GF-D8 (cell line): ENCODE measurements around the gene GRIA3.
"Not testable (repeated sequence)": the region's sequence is repeated elsewhere in the genome, so short reads cannot be mapped to it uniquely, and the experiment has no call there.

Source experiments
- DNase-seq: peaks from one replicate; lab custom pipeline; 2025; lab: John Stamatoyannopoulos, UW

The GRIA3 gene

DNA sequence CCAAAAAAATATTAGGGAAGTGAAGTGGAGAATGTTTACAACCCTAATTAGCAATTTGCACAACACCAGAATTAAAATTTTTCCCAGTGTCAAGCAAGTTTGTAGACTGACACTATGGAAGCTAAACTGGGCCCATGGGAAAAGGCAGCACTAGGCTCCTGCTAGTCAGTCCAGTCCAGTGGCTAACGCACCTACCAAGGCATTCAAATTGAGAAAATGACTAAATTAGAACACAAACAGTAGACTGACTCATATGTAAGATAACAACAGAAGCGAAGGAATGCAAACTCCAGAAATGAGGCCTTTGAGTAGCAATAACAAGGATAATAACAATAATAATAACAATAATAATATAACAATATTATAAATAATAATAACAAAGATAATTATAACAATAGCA, 90.7 kb downstream of the GRIA3 start:
- DNase-seq: no peak

DNA sequence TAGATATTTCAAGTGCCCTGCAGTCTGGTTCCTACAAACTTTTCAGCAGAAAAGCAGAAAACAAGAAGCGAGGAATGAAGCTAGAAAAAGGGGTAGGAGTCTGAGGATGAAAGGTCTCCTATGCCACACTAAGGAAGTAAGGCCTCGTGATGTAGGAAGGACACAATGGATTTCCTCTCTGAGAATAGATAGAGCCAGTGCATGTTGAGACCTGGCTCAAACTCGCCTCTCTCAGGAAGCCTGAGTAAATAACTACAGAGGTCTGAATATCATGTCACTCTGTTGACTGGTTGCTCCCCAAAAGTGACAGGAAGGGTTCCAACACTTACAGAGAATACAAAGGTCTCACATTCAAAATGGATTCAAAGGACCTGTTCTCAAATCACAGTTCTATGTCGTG, 93.3 kb downstream of the GRIA3 start:
- DNase-seq: no peak

- no peak for DNase-seq
Measured at GRCh38 chrX:123277821-123278220, 93.7 kb downstream of the GRIA3 start.

GRCh38 chrX:123282241-123282640, 98.2 kb downstream of the GRIA3 start:
- DNase-seq: no peak

GRCh38 chrX:123283407-123283806, 99.3 kb downstream of the GRIA3 start:
- DNase-seq: not testable (repeated sequence)

- DNase-seq: no peak
Measured at GRCh38 chrX:123291623-123292022, 107.5 kb downstream of the GRIA3 start.

DNA sequence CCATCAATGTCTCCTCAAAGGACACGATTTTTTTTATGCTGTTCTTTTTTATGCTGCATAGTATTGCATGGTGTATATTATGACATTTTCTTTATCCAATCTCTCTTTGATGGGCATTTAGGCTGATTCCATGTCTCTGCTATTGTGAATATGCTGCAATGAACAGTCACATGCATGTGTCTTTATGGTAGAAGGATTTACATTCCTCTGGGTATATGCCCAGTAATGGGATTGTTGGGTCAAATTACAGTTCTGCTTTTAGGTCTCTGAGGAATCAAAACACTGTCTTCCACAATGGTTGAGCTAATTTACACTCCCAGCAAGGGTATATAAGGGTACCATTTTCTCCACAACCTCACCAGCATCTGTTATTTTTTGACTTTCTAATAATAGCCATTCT, 113.9 kb downstream of the GRIA3 start:
- DNase-seq: no peak

- no peak for DNase-seq
Measured at GRCh38 chrX:123303429-123303828, 119.4 kb downstream of the GRIA3 start.

GRCh38 chrX:123308658-123309057, 124.6 kb downstream of the GRIA3 start:
- no peak for DNase-seq

- DNase-seq: no peak
Measured at GRCh38 chrX:123310112-123310511, 126.0 kb downstream of the GRIA3 start.

GRCh38 chrX:123311486-123311885, 127.4 kb downstream of the GRIA3 start:
- no peak for DNase-seq

DNA sequence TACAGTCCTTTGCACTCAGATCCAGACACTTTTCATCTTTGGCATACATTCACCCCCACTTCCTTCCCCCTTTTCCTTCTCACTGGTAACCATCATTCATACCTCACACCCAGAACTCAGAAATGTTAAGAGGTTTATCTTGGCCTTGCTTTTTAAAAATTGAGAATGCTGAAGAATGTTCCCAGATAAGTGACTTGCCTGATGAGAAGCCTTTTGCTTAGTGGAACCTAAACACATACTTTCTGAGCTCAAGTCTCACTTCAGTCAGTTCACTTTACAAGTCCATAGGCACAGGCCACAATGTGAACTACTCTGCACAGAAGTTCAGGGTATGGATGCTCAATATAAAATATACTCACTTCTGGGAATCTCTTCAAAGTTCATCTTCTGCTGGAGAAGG, 129.4 kb downstream of the GRIA3 start:
- DNase-seq: no peak

DNA sequence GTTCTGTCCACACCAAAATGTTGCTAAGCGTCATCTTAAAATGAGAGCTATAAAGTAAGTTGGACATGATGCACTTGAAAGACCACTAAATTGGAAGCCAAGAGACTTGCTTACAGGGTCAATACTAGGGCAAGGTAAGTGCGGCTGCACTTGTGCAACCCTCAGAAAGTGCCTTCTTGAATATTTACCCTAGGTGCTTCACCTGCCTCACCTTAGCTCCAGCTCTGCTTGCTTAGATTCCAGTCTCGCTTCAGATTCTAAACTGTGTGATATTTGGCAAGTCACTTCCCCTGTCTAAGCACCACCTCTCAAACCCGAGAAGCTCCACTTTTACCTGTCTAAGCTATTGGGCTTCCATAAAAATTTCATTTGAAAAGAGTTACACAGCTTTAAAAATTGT, 136.5 kb downstream of the GRIA3 start:
- no peak for DNase-seq

- no peak for DNase-seq
Measured at GRCh38 chrX:123322536-123322935, 138.5 kb downstream of the GRIA3 start.

- DNase-seq: no peak
Measured at GRCh38 chrX:123324625-123325024, 140.5 kb downstream of the GRIA3 start.

- DNase-seq: no peak
Measured at GRCh38 chrX:123330229-123330942, 146.3 kb downstream of the GRIA3 start.

GRCh38 chrX:123331349-123331748, 147.3 kb downstream of the GRIA3 start:
- DNase-seq: no peak

DNA sequence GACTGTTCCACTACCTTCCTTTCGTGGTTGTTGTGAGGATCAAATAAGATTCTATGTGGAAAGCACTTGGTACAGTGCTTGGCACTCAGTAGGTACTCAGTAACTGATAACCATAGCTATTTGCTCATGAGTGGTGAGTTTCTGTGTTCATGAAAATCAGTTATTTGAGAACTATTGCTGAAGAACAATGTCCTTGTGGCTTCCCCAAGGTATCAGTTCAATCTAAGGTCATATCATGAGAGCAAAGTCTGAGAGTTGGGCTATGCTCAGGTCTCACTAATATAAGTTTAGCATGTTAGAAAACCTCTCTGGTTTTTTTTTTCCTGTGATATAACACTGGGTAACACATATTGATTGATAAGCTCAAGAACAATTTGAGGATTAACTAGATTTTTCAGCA, 147.8 kb downstream of the GRIA3 start:
- no peak for DNase-seq

DNA sequence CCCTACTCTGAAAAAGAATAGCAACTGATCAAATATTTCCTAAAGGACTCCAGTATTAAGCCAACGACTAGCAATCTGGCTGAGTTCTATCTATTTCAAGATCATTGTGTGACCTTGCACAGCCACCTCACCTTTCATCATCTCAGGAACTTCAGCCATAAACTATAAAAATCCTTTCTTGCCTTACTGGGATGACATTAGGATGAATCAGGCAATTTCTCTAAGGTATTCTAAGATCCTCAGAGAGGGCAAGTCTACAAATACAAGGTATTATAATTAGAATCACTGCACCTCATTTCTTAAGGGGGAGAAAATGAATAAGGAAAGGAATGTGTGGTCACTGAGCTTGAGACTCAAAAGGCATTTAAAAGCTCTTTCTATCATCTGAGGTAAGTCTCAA, 152.6 kb downstream of the GRIA3 start:
- DNase-seq: no peak

DNA sequence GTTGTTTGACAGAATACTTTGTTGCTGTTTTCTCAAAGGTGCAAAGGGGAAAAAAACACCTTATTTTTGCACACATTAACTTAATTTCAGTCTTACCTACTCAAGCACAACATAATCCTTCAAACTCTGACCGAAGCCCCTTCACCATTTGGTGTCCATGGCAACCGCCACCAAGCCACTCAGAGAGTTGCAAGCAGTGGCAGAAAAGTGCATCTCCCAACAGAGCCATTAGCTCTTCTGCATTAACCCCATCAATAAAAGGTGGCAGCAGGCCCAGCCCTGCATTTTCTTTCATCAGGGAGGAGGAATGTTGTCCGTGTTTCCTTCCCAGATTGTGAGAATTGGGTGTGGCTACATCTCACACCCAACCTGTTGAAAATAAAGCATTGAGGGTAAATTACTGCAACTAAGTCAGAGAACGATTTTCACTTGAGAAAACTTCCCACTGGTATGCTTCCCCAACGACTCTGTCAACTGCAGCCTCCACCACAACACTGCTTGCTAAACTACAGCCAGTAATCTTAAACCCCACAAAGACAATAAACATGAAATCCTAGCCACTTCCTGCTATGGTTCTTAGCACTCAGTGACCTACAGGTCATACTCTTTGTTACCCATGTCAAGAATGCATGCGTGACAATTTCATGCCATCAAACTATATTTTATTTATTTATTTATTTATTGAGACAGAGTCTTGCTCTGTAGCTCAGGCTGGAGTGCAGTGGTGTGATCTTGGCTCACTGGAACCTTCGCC, 154.0 kb downstream of the GRIA3 start:
- DNase-seq: no peak

DNA sequence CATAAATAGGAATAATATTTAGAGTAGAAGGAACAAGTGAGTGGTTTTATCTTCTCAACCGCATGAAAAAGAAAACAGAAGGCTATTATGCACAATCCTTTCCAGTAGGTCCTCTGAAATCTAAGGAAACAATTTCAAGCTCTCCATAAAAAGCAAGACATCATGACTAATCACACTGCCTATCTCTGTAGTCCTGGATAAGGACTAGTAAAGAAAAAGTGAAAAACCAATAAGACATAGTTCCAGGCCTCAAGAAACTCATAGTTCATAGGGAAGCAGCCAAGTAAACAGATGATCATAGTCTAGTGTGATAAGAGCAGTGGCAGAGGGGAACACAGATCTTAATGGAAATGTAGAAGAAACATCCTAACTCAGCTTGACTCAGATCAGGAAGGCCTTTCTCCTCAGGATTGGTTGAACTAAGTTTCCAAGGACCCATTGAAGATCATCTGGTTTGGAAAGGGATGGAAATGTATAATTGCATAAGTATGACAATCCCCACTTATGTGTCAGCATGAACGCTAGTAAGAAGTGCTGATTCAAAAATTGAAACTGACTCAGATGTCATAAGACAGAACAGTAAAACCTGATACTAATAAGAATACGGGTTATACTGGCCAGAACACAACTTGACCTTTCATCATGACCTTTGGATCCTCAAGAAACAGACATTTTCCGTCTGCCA, 155.3 kb downstream of the GRIA3 start:
- DNase-seq: no peak

- no peak for DNase-seq
Measured at GRCh38 chrX:123340696-123341095, 156.6 kb downstream of the GRIA3 start.

- DNase-seq: no peak
Measured at GRCh38 chrX:123348468-123348867, 164.4 kb downstream of the GRIA3 start.
